Neutrophil (primary cell): ENCODE data around the gene MT1X.
"Not testable (repeated sequence)": the region's sequence is repeated elsewhere in the genome, so short reads cannot be mapped to it uniquely, and the experiment has no call there.

Source experiments
- H3K27ac ChIP-seq: fragments of 200-600 bp; sonication (generic); 2 replicates; pipeline ENCODE4 v1.5.1; 2016; ENCODE audit warnings: mild to moderate bottlenecking, moderate library complexity
- H3K27me3 ChIP-seq: fragments of 200-600 bp; sonication (generic); 2 replicates; pipeline ENCODE4 v1.6.0; 2016; ENCODE audit warnings: mild to moderate bottlenecking
- H3K36me3 ChIP-seq: fragments of 200-600 bp; sonication (generic); 2 replicates; pipeline ENCODE4 v1.5.1; 2017
- H3K4me1 ChIP-seq, 2 experiments: fragments of 200-600 bp in 1 of 2; sonication (generic) in 1 of 2; 1 replicate in 1 of 2; 2 replicates in 1 of 2; pipeline versions ENCODE4 v1.5.1 to v1.6.1; 2013 to 2016; ENCODE audit warnings: low read depth in 1 of 2, low read length in 1 of 2, mild to moderate bottlenecking in 1 of 2, moderate library complexity in 1 of 2; ENCODE audit not compliant: control insufficient read depth in 1 of 2, insufficient read depth in 1 of 2
- H3K4me3 ChIP-seq, 2 experiments: fragments of 200-600 bp in 1 of 2; sonication (generic) in 1 of 2; 1 replicate in 1 of 2; 2 replicates in 1 of 2; pipeline ENCODE4 v1.5.1; 2013 to 2016; ENCODE audit warnings: low read depth in 1 of 2, low read length in 1 of 2, mild to moderate bottlenecking in 1 of 2, moderate library complexity in 1 of 2
- H3K9me3 ChIP-seq: fragments of 200-600 bp; sonication (generic); 2 replicates; pipeline ENCODE4 v1.5.1; 2016
- CTCF ChIP-seq: fragments of 200-600 bp; sonication (generic); IDR thresholded peaks from 2 replicates; pipeline ENCODE4 v1.5.1; 2016; ENCODE audit warnings: antibody characterized with exemption

The MT1X gene

GRCh38 chr16:56713794-56714193 lies 31.5 kb downstream of the MT1X start:
- Histone ChIP-seq H3K27ac (no peak overlapping the region), H3K27me3 (no peaks in the 10 kb centered on the region), H3K4me3 (no peak overlapping the region), H3K4me1 (no peaks in the 10 kb centered on the region), H3K9me3 (no peaks in the 10 kb centered on the region), H3K36me3 (no peaks in the 10 kb centered on the region)
- no peak for TF ChIP-seq CTCF

GRCh38 chr16:56715126-56715525 lies 32.9 kb downstream of the MT1X start:
- Histone ChIP-seq H3K9me3 (no peaks in the 10 kb centered on the region), H3K36me3 (no peaks in the 10 kb centered on the region), H3K27ac (no peak overlapping the region), H3K4me1 (no peaks in the 10 kb centered on the region), H3K4me3 (no peak overlapping the region), H3K27me3 (no peaks in the 10 kb centered on the region)
- TF ChIP-seq CTCF, result no peak

- H3K36me3 ChIP-seq, result no peaks in the 10 kb centered on the region
- no peaks in the 10 kb centered on the region for H3K9me3 ChIP-seq
- H3K4me1 ChIP-seq, result no peaks in the 10 kb centered on the region
- TF ChIP-seq CTCF, result no peak
- H3K4me3 ChIP-seq, result no peak overlapping the region
- H3K27ac ChIP-seq, result no peak overlapping the region
- peaks cover 11% of the 10 kb centered on the region for H3K27me3 ChIP-seq
These were observed 34.5 kb downstream of the MT1X start for GRCh38 chr16:56716761-56717160.

GRCh38 chr16:56717532-56717931 lies 35.3 kb downstream of the MT1X start:
- H3K4me1 ChIP-seq, H3K27ac ChIP-seq, H3K4me3 ChIP-seq, H3K9me3 ChIP-seq, H3K36me3 ChIP-seq: not testable (repeated sequence)
- peaks cover 16% of the 10 kb centered on the region for H3K27me3 ChIP-seq

- H3K36me3 ChIP-seq, result no peaks in the 10 kb centered on the region
- H3K27me3 ChIP-seq, result peaks cover 20% of the 10 kb centered on the region
- no peak for TF ChIP-seq CTCF
- no peaks in the 10 kb centered on the region for H3K4me1 ChIP-seq
- H3K4me3 ChIP-seq, result no peak overlapping the region
- no peak overlapping the region for H3K27ac ChIP-seq
- H3K9me3 ChIP-seq, result no peaks in the 10 kb centered on the region
These were observed 40.1 kb downstream of the MT1X start for GRCh38 chr16:56722200-56722842.

GRCh38 chr16:56724191-56724590 lies 41.9 kb downstream of the MT1X start:
- no peak for TF ChIP-seq CTCF
- Histone ChIP-seq H3K4me1 (peaks cover 3 to 7% of the 10 kb centered on the region in 2 experiments), H3K27ac (no peak overlapping the region), H3K4me3 (no peak overlapping the region), H3K36me3 (no peaks in the 10 kb centered on the region), H3K27me3 (peaks cover 20% of the 10 kb centered on the region), H3K9me3 (no peaks in the 10 kb centered on the region)
